Tibial nerve (tissue), 4 donors: ENCODE results near the gene FXYD6. TPM values are rescaled to one million over a fixed set of nuclear protein-coding genes. Genes with fewer than 3 reads are reported as not detected.
A peak's percentile ranks its signal among the peaks of the same experiment; 100 is the strongest.

Experiments used
- DNase-seq, 2 donors: peaks; one replicate each; pipeline ENCODE4 v3.0.0-alpha.2; 2019; ENCODE audit warnings: low spot score in 2 of 2
- H3K27ac ChIP-seq, 4 donors: fragments of 200-600 bp; sonication (generic) in 3 of 4; one replicate each; pipeline ENCODE4 v1.5.1; 2017 to 2019; ENCODE audit warnings: mild to moderate bottlenecking in 1 of 4
- H3K27me3 ChIP-seq, 2 donors: fragments of 200-600 bp; sonication (generic) in 1 of 2; one replicate each; pipeline versions ENCODE4 v1.5.1 to v1.6.0; 2017 to 2019
- H3K36me3 ChIP-seq, 3 donors: fragments of 200-600 bp; sonication (generic); one replicate each; pipeline ENCODE4 v1.5.1; 2018 to 2019
- H3K4me1 ChIP-seq, 4 donors: fragments of 200-600 bp; sonication (generic) in 3 of 4; one replicate each; pipeline ENCODE4 v1.5.1; 2017 to 2019
- H3K4me3 ChIP-seq, 4 donors: fragments of 200-600 bp; sonication (generic) in 3 of 4; one replicate each; pipeline ENCODE4 v1.5.1; 2017 to 2019; ENCODE audit warnings: mild to moderate bottlenecking in 1 of 4, moderate library complexity in 1 of 4
- H3K9me3 ChIP-seq, 4 donors: fragments of 200-600 bp; sonication (generic) in 3 of 4; one replicate each; pipeline ENCODE4 v1.5.1; 2017 to 2019
- EP300 ChIP-seq, 2 donors: sonication (generic); formaldehyde crosslinking; IDR thresholded peaks; one replicate each; pipeline ENCODE4 v1.6.1; 2017; ENCODE audit warnings: antibody characterized with exemption in 2 of 2, mild to moderate bottlenecking in 1 of 2
- POLR2A ChIP-seq, 2 donors: fragments of 450-650 bp; IDR thresholded peaks; one replicate each; pipeline ENCODE4 v1.6.1; 2017; ENCODE audit warnings: antibody characterized with exemption in 2 of 2, mild to moderate bottlenecking in 2 of 2, moderate library complexity in 2 of 2
- WGBS, 2 donors: methylation state at CpG; one replicate each; pipeline ENCODE4 v1.1.5; 2018; 5-methylcytosine and 5-hydroxymethylcytosine counted together
- total RNA-seq, 4 donors: library from RNA; depleted of rRNA; stranded (reverse); fragments of >200 nt; gene quantifications; one replicate each; pipeline ENCODE4 v1.1.0, GENCODE V29; 2016
- TF ChIP-seq, protein P1 (sequence below), 5 experiments: fragments of 200-600 bp in 3 of 5; fragments of 450-650 bp in 2 of 5; sonication (generic) in 3 of 5; IDR thresholded peaks; one replicate each; pipeline ENCODE4 v1.5.1; 2016 to 2019; ENCODE audit warnings: antibody characterized with exemption in 5 of 5, mild to moderate bottlenecking in 3 of 5, moderate library complexity in 2 of 5

The FXYD6 gene
- total RNA-seq, 4 donors from 2014 or later = 29.4 to 74.1 (median 65.7) TPM

GRCh38 chr11:117874910-117875381 is 1.5 kb downstream of the FXYD6 start:
- peak overlapping the region in 3 of 4 donors; percentile 11 to 87 (median 43) for H3K27ac ChIP-seq
- H3K9me3 ChIP-seq = no peaks in the 10 kb centered on the region
- peaks cover 0 to 52% (median 9%) of the 10 kb centered on the region in 4 donors for H3K4me1 ChIP-seq
- DNase-seq = no peak
- peak overlapping the region in 1 of 4 donors; percentile 61 for H3K4me3 ChIP-seq
- peaks cover 0 to 57% of the 10 kb centered on the region in 2 donors for H3K27me3 ChIP-seq
- WGBS, 2 donors = 86 to 93% methylated on average over 4 of the region's 4 CpGs
- H3K36me3 ChIP-seq = no peaks in the 10 kb centered on the region
- TF ChIP-seq POLR2A (IDR thresholded peaks at IDR 0.05) (no peak), EP300 (IDR thresholded peaks at IDR 0.05) (no peak)
- TF ChIP-seq, protein P1, sequence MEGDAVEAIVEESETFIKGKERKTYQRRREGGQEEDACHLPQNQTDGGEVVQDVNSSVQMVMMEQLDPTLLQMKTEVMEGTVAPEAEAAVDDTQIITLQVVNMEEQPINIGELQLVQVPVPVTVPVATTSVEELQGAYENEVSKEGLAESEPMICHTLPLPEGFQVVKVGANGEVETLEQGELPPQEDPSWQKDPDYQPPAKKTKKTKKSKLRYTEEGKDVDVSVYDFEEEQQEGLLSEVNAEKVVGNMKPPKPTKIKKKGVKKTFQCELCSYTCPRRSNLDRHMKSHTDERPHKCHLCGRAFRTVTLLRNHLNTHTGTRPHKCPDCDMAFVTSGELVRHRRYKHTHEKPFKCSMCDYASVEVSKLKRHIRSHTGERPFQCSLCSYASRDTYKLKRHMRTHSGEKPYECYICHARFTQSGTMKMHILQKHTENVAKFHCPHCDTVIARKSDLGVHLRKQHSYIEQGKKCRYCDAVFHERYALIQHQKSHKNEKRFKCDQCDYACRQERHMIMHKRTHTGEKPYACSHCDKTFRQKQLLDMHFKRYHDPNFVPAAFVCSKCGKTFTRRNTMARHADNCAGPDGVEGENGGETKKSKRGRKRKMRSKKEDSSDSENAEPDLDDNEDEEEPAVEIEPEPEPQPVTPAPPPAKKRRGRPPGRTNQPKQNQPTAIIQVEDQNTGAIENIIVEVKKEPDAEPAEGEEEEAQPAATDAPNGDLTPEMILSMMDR (IDR thresholded peaks at IDR 0.05) = no peak

DNA sequence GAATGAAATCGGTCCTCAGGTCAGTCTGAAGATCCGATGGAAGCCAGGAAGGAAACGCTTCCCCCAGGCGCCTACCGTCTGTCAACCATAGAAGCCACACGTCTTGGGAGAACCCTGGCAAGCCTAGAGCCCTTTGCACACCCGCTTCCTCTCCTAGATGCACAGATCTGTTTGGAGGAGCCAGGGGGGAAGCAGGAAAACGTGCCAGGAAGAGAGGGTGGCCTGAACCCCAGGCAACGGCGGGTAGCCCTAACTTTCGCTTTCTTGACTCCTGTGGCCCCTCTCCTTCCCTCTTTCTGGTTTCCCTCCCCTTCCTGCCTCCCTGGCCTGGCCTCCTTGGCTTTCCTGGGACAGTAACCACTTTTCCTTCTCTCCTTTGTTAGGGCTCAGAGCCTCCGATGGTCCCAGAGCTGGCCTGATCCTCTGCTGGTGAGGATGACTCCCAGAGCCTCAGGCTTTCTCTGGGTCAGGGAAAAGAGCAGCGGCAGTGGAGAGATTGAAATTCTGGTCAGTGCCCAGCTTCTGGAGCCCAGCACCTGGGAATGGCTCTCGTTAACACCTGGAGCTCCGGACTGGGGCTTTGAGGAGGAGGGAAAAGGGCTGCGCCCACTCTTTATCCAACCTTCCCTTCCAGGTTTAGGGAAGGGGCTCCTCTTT is 2.1 kb downstream of the FXYD6 start:
- no peak for DNase-seq
- Histone ChIP-seq H3K9me3 (no peaks in the 10 kb centered on the region), H3K27me3 (peaks cover 0 to 55% of the 10 kb centered on the region in 2 donors), H3K4me1 (peaks cover 0 to 54% (median 9%) of the 10 kb centered on the region in 4 donors), H3K27ac (peak overlapping the region in 3 of 4 donors; percentile 11 to 87 (median 43)), H3K36me3 (no peaks in the 10 kb centered on the region), H3K4me3 (peak overlapping the region in 2 of 4 donors; percentile 4 to 61)
- WGBS, 2 donors = 56 to 62% methylated on average over 16 of the region's 16 CpGs
- TF ChIP-seq POLR2A (IDR thresholded peaks at IDR 0.05) = no peak
- no peak for TF ChIP-seq EP300 (IDR thresholded peaks at IDR 0.05)
- TF ChIP-seq, protein P1 (IDR thresholded peaks at IDR 0.05) = no peak

- WGBS, 2 donors = 84 to 87% methylated on average over 8 of the region's 8 CpGs
- Histone ChIP-seq H3K4me3 (no peak overlapping the region), H3K9me3 (no peaks in the 10 kb centered on the region), H3K27me3 (peaks cover 0 to 49% of the 10 kb centered on the region in 2 donors), H3K27ac (peak overlapping the region in 1 of 4 donors; percentile 87), H3K4me1 (peaks cover 0 to 54% (median 9%) of the 10 kb centered on the region in 4 donors), H3K36me3 (no peaks in the 10 kb centered on the region)
- DNase-seq = no peak
- TF ChIP-seq, protein P1 (IDR thresholded peaks at IDR 0.05) = no peak
- TF ChIP-seq EP300 (IDR thresholded peaks at IDR 0.05) = no peak
- no peak for TF ChIP-seq POLR2A (IDR thresholded peaks at IDR 0.05)
These were observed 2.7 kb downstream of the FXYD6 start for GRCh38 chr11:117873828-117874125.

GRCh38 chr11:117872975-117873827 is 3.3 kb downstream of the FXYD6 start:
- Histone ChIP-seq H3K4me3 (no peak overlapping the region), H3K27ac (peak overlapping the region in 1 of 4 donors; percentile 87), H3K4me1 (peaks cover 0 to 54% (median 9%) of the 10 kb centered on the region in 4 donors), H3K27me3 (peaks cover 0 to 49% of the 10 kb centered on the region in 2 donors), H3K36me3 (no peaks in the 10 kb centered on the region), H3K9me3 (no peaks in the 10 kb centered on the region)
- TF ChIP-seq, protein P1 (IDR thresholded peaks at IDR 0.05) = no peak
- TF ChIP-seq EP300 (IDR thresholded peaks at IDR 0.05) = no peak
- TF ChIP-seq POLR2A (IDR thresholded peaks at IDR 0.05) = no peak
- 85 to 89% methylated on average over 15 of the region's 15 CpGs for WGBS, 2 donors
- no peak for DNase-seq
